NB4 (cell line): ENCODE results near the gene TEDC1.

Experiments used
- TF ChIP-seq, protein P1 (sequence below): IDR thresholded peaks from one replicate; pipeline ENCODE4 v1.5.1; 2012; ENCODE audit warnings: low read depth, low read length
- TF ChIP-seq, protein P2 (sequence below): IDR thresholded peaks from 2 replicates; pipeline ENCODE4 v1.6.1; 2011; ENCODE audit warnings: low read depth, low read length

DNA sequence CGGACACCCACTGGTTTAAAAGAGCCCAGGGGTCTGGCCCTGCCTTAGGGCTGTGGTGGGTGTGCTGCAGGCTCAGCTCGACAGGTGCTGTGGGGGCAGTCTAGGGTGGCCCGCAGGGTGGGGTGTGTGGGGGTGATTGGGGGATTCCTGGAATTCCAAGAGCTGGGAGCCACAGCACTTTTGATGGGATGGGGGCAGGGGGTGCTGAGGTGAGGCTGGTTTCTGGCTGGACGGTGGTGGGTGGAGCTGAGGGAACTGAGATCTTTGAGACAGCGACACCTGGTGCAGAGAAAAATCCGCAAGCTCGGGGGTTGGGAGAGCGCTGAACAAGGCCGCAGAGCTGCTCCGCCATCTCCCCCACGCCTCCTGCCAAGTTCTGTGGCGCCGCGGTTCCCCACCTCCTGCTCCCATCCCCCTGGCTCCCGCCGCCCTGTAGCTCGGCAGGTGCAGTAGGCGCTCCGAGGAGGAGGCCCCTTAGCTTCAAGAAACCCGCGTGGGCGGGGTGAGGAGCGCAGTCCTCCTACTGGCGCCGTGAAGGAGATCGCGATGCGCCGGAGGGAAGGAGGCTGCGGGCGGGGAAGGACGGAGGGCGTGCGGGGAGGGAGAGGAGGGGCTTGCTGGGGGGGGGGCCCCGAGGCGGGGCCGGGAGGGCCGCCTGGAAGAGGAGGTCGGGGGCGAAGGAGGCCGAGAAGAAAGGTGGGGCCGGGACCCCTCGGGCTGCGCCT is 1.3 kb upstream of the TEDC1 start:
- TF ChIP-seq, protein P1, sequence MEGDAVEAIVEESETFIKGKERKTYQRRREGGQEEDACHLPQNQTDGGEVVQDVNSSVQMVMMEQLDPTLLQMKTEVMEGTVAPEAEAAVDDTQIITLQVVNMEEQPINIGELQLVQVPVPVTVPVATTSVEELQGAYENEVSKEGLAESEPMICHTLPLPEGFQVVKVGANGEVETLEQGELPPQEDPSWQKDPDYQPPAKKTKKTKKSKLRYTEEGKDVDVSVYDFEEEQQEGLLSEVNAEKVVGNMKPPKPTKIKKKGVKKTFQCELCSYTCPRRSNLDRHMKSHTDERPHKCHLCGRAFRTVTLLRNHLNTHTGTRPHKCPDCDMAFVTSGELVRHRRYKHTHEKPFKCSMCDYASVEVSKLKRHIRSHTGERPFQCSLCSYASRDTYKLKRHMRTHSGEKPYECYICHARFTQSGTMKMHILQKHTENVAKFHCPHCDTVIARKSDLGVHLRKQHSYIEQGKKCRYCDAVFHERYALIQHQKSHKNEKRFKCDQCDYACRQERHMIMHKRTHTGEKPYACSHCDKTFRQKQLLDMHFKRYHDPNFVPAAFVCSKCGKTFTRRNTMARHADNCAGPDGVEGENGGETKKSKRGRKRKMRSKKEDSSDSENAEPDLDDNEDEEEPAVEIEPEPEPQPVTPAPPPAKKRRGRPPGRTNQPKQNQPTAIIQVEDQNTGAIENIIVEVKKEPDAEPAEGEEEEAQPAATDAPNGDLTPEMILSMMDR, result peak; percentile 50
- TF ChIP-seq, protein P2, sequence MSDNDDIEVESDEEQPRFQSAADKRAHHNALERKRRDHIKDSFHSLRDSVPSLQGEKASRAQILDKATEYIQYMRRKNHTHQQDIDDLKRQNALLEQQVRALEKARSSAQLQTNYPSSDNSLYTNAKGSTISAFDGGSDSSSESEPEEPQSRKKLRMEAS, result peak; percentile 57
